OCI-LY1 (cell line): ENCODE results near the gene EHD1.

Source experiments
- H2AFZ ChIP-seq: fragments of 200-600 bp; sonication (generic), shearing (Covaris generic); 2 replicates; pipeline ENCODE4 v1.6.0; 2014; ENCODE audit warnings: antibody characterized with exemption, mild to moderate bottlenecking, low read length
- H3F3A ChIP-seq: fragments of 200-600 bp; sonication (generic), shearing (Covaris generic); 2 replicates; pipeline ENCODE4 v1.6.0; 2014; ENCODE audit warnings: mild to moderate bottlenecking, antibody characterized with exemption, low read length, moderate library complexity; ENCODE audit not compliant: insufficient read depth
- H3K27ac ChIP-seq: fragments of 200-600 bp; sonication (generic); 2 replicates; pipeline ENCODE4 v1.5.1; 2014; ENCODE audit warnings: low read length, mixed run types, mild to moderate bottlenecking, low read depth; ENCODE audit not compliant: poor library complexity, severe bottlenecking
- H3K27me3 ChIP-seq: fragments of 200-600 bp; sonication (generic); 2 replicates; pipeline ENCODE4 v1.6.0; 2014; ENCODE audit warnings: antibody characterized with exemption, mild to moderate bottlenecking, low read length, moderate library complexity; ENCODE audit not compliant: insufficient read depth
- H3K36me3 ChIP-seq: fragments of 200-600 bp; sonication (generic); 2 replicates; pipeline ENCODE4 v1.6.1; 2014; ENCODE audit warnings: mild to moderate bottlenecking, antibody characterized with exemption, low read length, moderate library complexity, mixed read lengths; ENCODE audit not compliant: insufficient read depth
- H3K4me1 ChIP-seq: fragments of 200-600 bp; sonication (generic); 2 replicates; pipeline ENCODE4 v1.5.1; 2014; ENCODE audit warnings: mild to moderate bottlenecking, low read length, moderate library complexity; ENCODE audit not compliant: insufficient read depth, severe bottlenecking
- H3K4me2 ChIP-seq: fragments of 200-600 bp; sonication (generic), shearing (Covaris generic); 2 replicates; pipeline ENCODE4 v1.6.1; 2014; ENCODE audit warnings: low read length
- H3K4me3 ChIP-seq: fragments of 200-600 bp; sonication (generic); 2 replicates; pipeline ENCODE4 v1.5.1; 2014; ENCODE audit warnings: low read length, low read depth, mild to moderate bottlenecking, mixed read lengths; ENCODE audit not compliant: poor library complexity, severe bottlenecking
- H3K79me2 ChIP-seq: fragments of 200-600 bp; shearing (Covaris generic); 2 replicates; pipeline ENCODE4 v1.6.1; 2016; ENCODE audit warnings: mixed run types, low read length, mixed read lengths; ENCODE audit not compliant: insufficient read depth
- H3K9ac ChIP-seq: fragments of 200-600 bp; sonication (generic), shearing (Covaris generic); 2 replicates; pipeline ENCODE4 v1.6.1; 2014; ENCODE audit warnings: mild to moderate bottlenecking, low read length, mixed read lengths
- H3K9me2 ChIP-seq: fragments of 200-600 bp; sonication (generic), shearing (Covaris generic); 2 replicates; pipeline ENCODE4 v1.6.1; 2014; ENCODE audit warnings: low read depth, mild to moderate bottlenecking, low read length, mixed read lengths
- H3K9me3 ChIP-seq: fragments of 200-600 bp; shearing (Covaris generic); 2 replicates; pipeline ENCODE4 v1.6.1; 2014; ENCODE audit warnings: low read length, mixed read lengths
- H4K20me1 ChIP-seq: fragments of 200-600 bp; sonication (generic), shearing (Covaris generic); 2 replicates; pipeline ENCODE4 v1.6.0; 2016; ENCODE audit warnings: mild to moderate bottlenecking, low read length; ENCODE audit not compliant: insufficient read depth
- CTCF ChIP-seq: fragments of 200-600 bp; sonication (generic), shearing (Covaris generic); IDR thresholded peaks from 2 replicates; pipeline ENCODE4 v1.5.1; 2017; ENCODE audit warnings: mild to moderate bottlenecking, antibody characterized with exemption, low read length, moderate library complexity, mixed read lengths
- EZH2 ChIP-seq: fragments of 200-600 bp; sonication (generic), shearing (Covaris generic); IDR thresholded peaks from 2 replicates; pipeline ENCODE4 v1.8.0; 2017; ENCODE audit warnings: borderline replicate concordance, mixed run types, mild to moderate bottlenecking, antibody characterized with exemption, low read length, moderate library complexity, mixed read lengths

Gene EHD1

GRCh38 chr11:64804346-64805210 lies 73.8 kb downstream of the EHD1 start:
- peaks cover 52% of the 10 kb centered on the region for H3K4me1 ChIP-seq
- H3K4me3 ChIP-seq, result no peak overlapping the region
- H3K9ac ChIP-seq, result peak overlapping the region; percentile 68; the same call in 1 of the 2 replicates
- peaks cover 49% of the 10 kb centered on the region; the same call in 1 of the 2 replicates for H3K36me3 ChIP-seq
- H3K27ac ChIP-seq, result peak overlapping the region; percentile 68
- TF ChIP-seq EZH2 (no peak), CTCF (peak; percentile 68)
- H3K27me3 ChIP-seq, result no peaks in the 10 kb centered on the region
- H3F3A ChIP-seq, result no peaks in the 10 kb centered on the region
- no peaks in the 10 kb centered on the region for H3K9me2 ChIP-seq
- no peaks in the 10 kb centered on the region for H3K79me2 ChIP-seq
- H2AFZ ChIP-seq, result no peak overlapping the region
- peak overlapping the region; percentile 79 for H3K4me2 ChIP-seq
- no peaks in the 10 kb centered on the region for H4K20me1 ChIP-seq
- no peaks in the 10 kb centered on the region for H3K9me3 ChIP-seq

- Histone ChIP-seq H3F3A (no peaks in the 10 kb centered on the region), H4K20me1 (no peaks in the 10 kb centered on the region), H3K4me3 (peak overlapping the region; percentile 66), H3K9me2 (no peaks in the 10 kb centered on the region), H2AFZ (no peak overlapping the region), H3K4me2 (peak overlapping the region; percentile 79), H3K36me3 (peaks cover 56% of the 10 kb centered on the region; the same call in 1 of the 2 replicates), H3K9ac (peak overlapping the region; percentile 68), H3K4me1 (peaks cover 50% of the 10 kb centered on the region), H3K79me2 (no peaks in the 10 kb centered on the region), H3K9me3 (no peaks in the 10 kb centered on the region), H3K27me3 (no peaks in the 10 kb centered on the region), H3K27ac (peak overlapping the region; percentile 68)
- TF ChIP-seq EZH2 (no peak), CTCF (no peak)
These were observed 74.5 kb downstream of the EHD1 start for GRCh38 chr11:64803846-64804345.

GRCh38 chr11:64803158-64803845 lies 75.1 kb downstream of the EHD1 start, which contains the start of gene MAP4K2:
Gene MAP4K2, minus strand, starts transcription at chr11:64803214. Its CDS starts 65 bp downstream, at chr11:64803149.
- H3K27me3 ChIP-seq, result no peaks in the 10 kb centered on the region
- no peaks in the 10 kb centered on the region for H4K20me1 ChIP-seq
- no peak within 1 kb of the TSS for H2AFZ ChIP-seq
- peak within 1 kb of the TSS; percentile 84 for H3K9ac ChIP-seq
- no peaks in the 10 kb centered on the region for H3K9me3 ChIP-seq
- H3K36me3 ChIP-seq, result peaks cover 61% of the 10 kb centered on the region; the same call in 1 of the 2 replicates
- H3K4me3 ChIP-seq, result peak within 1 kb of the TSS; percentile 66
- peak within 1 kb of the TSS; percentile 97 for H3K4me2 ChIP-seq
- no peaks in the 10 kb centered on the region for H3F3A ChIP-seq
- peak within 1 kb of the TSS; percentile 93 for H3K27ac ChIP-seq
- peaks cover 48% of the 10 kb centered on the region for H3K4me1 ChIP-seq
- no peaks in the 10 kb centered on the region for H3K79me2 ChIP-seq
- H3K9me2 ChIP-seq, result no peaks in the 10 kb centered on the region
- TF ChIP-seq EZH2 (no peak), CTCF (no peak)
